Breast epithelium (tissue), 3 donors: ENCODE measurements around the gene GCGR.

ENCODE experiments used
- CTCF ChIP-seq, 3 donors: fragments of 450-650 bp; IDR thresholded peaks; one replicate each; pipeline ENCODE4 v1.5.1; 2016 to 2017; ENCODE audit warnings: antibody characterized with exemption in 3 of 3, mild to moderate bottlenecking in 3 of 3, moderate library complexity in 3 of 3
- POLR2A ChIP-seq: fragments of 450-650 bp; IDR thresholded peaks from one replicate; pipeline ENCODE4 v1.6.1; 2016; ENCODE audit warnings: antibody characterized with exemption, mild to moderate bottlenecking, moderate library complexity

- TF ChIP-seq CTCF (IDR thresholded peaks at IDR 0.05) (no peak), POLR2A (no peak)
Measured at GRCh38 chr17:81794074-81794476, 9.9 kb upstream of the GCGR start.
